DMS 273 (cell line): Measurements from ENCODE around the gene WFDC5.
"Not testable (repeated sequence)": the region's sequence is repeated elsewhere in the genome, so short reads cannot be mapped to it uniquely, and the experiment has no call there.

Experiments used
- DNase-seq: peaks from one replicate; lab custom pipeline; 2025; ENCODE audit not compliant: unreplicated experiment; lab: John Stamatoyannopoulos, UW

Gene WFDC5

DNA sequence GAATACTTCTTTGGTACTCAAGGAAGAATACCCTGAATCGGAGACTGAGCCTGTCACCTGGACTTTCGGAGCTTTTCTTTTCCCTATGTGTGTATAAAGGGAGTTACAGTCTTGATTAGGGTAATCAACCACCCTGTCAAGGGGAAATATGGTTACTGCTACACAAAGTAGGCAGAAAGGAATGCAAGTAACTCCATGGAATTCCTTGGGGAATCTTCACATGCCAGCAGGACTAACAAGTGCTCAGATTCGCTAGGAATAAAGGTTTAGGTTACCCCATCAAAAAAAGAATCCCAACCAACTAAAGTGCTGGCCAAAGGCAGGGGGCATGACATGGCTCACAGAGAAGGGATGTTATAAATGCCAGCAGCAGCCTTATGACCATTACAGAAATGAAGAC is 24.5 kb downstream of the WFDC5 start:
- no peak for DNase-seq

GRCh38 chr20:45088247-45088646 is 26.7 kb downstream of the WFDC5 start:
- no peak for DNase-seq

DNA sequence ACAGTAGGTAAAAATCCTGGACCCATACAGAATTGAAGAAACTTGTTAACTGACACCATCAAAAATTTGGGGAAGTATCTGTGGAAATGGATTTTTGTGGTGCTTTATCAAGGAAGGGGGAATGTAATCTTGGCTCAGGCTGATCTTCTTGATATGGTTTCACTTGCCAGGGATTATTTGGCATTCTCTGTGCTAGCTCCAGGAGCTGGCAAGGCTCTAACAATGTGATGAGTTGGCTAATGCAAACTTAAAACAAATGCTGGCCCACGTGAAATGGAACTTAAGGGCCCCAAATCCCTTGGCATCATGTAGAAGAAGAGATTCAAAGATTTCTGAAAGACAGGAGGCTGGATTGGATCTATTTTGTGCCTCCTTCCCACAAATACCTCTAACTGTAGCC is 27.2 kb downstream of the WFDC5 start:
- DNase-seq, result no peak

GRCh38 chr20:45087097-45087790 is 27.7 kb downstream of the WFDC5 start:
- no peak for DNase-seq

GRCh38 chr20:45085867-45086266 is 29.1 kb downstream of the WFDC5 start:
- DNase-seq, result no peak

DNA sequence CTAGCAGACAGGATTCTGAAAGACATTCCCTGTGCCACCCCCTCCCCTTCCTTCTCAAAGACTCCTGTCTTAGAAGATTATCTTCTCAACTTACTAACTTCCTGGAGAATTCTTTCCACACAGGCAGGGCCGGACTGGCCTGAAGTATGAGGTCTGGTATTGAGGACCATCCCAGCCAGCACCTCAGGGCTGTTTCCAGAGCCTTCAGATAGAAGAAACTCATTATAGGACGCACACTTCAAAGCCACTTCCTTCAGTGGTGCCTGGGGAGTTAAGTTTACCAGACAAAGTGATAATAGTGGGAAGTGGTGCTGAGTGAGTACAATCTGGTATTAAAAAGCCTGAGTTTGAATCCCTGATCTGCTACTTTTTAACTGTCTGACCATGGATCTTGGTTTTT is 29.7 kb downstream of the WFDC5 start:
- DNase-seq, result no peak

DNA sequence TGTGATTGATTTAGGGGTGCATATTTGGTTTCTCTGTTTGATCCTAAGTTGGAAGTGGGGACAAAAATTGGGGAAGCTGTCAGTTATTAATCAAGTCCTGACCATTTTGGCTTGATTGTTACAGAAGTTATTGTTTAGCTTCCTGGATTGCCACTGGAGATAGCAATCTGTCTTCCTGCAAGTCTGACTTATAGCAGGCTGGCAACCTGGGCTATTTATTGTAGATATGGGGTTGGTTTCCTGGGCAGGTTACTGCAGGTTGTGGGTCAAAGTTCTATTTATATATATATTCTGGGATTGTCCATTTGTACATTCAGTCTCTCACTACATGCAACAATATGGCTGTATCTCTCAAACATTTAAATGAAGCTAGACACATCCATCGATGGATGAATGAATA is 31.8 kb downstream of the WFDC5 start:
- DNase-seq, result no peak

- no peak for DNase-seq
Observed at GRCh38 chr20:45082468-45082867, 32.5 kb downstream of the WFDC5 start.

GRCh38 chr20:45080867-45081624 is 33.9 kb downstream of the WFDC5 start:
- DNase-seq, result peak; percentile 58

- no peak for DNase-seq
Observed at GRCh38 chr20:45077559-45077958, 37.4 kb downstream of the WFDC5 start.

DNA sequence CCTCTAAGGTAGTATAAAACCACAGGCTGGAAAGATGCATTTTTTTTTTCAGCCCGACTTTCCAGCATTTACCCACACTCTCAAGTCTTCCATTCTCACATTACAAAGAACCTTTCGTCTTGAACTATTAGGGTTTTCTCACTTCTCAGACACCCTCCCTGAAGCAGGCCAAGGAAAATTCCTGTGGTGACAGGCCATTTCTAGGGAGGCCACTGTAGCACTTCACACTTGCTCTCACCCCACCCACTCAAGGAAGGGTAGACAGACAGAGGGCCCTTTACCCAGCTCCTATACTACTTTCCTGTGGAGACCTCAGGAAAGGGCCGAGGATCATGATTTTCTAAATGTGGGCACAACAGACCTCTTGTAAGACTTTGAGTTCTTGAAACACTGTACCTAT is 41.8 kb downstream of the WFDC5 start:
- no peak for DNase-seq

- DNase-seq, result no peak
Observed at GRCh38 chr20:45072066-45072465, 42.9 kb downstream of the WFDC5 start.

- DNase-seq, result no peak
Observed at GRCh38 chr20:45070932-45071632, 43.9 kb downstream of the WFDC5 start.

DNA sequence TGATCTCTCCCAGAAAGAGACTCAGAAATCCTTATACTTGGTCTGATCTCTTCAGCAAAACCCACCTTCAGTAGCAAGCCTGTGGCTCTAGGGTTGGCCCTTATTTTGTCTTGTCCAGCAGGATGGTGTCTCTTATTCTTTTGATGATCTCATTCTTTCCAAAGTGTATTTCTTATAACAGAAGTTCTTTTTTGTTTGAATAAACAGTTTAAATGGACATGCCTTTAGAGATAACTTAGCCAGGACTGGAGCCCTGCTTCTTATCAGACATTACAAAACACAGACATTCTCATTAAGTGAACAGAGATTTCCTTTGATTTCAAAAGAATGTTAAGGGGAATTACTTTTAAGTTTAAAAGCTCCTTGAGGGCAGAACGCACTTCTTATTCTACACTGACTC is 45.7 kb downstream of the WFDC5 start:
- DNase-seq, result no peak

DNA sequence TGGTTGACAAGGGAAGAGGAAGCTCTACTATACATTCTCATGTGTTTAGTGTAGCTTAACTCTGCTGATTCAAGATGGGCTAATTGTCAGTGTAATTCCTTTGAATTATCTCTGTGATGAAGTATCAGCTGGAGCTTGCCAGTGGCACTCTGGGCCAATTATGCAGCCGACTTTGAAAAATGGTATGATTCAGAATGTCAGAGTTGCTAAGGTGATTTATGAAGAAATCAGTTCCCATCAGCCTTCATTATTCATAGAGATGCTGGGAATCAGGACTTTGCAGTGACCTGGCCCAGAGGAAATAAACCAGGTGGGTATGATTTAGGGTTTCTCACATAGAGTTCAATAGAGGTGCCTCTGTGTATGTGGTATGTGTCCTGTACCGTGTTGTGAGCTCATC is 47.4 kb downstream of the WFDC5 start:
- DNase-seq, result no peak

DNA sequence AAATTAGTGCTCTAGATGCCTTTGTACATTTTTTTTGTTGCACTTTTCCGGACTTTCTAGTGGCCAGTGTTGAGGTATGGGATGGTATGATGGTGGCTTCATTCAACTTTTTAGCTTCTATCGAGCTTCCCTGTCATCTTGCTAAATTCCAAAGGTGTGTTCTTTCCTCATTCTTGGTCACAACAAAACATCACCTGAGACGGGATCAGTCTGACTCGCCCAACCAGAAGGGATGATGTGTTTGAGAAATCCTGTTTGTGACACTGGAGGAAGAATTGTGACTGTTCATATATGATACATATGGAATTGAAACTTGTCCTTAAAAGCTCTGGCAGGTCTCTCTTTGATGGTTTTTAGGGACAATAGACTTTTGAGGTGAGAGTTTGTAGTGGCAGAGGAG is 47.9 kb downstream of the WFDC5 start:
- no peak for DNase-seq

- no peak for DNase-seq
Observed at GRCh38 chr20:45066372-45066771, 48.6 kb downstream of the WFDC5 start.

GRCh38 chr20:45064812-45065211 is 50.2 kb downstream of the WFDC5 start:
- no peak for DNase-seq

GRCh38 chr20:45063107-45063506 is 51.9 kb downstream of the WFDC5 start:
- not testable (repeated sequence) for DNase-seq

- DNase-seq, result no peak
Observed at GRCh38 chr20:45061244-45061643, 53.7 kb downstream of the WFDC5 start.

- DNase-seq, result peak; percentile 65
Observed at GRCh38 chr20:45060294-45060693, 54.7 kb downstream of the WFDC5 start.
